ENCODE results near the gene ITGB3BP.
"Not testable (repeated sequence)": the region's sequence is repeated elsewhere in the genome, so short reads cannot be mapped to it uniquely, and the experiment has no call there.

ITGB3BP gene

GRCh38 chr1:63501256-63501655 lies 21.8 kb downstream of the ITGB3BP start:
- DNase-seq: no peak

DNA sequence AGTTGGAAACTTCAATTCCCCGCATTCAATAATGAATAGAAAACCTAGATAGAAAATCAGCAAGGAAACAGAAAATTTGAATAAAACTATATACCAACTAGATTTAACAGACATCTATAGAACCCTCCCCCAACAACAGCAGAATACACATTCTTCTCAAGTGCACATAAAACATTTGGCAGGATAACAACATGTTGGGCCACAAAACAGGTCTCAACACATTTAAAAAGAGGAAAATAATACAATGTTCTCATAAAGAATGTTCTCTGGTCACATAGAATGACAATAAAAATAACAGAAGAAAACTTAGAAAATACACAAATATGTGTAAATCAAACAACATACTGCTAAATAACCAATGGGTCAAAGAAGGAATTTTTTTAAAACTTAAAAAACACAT lies 24.9 kb downstream of the ITGB3BP start:
- no peak for DNase-seq

DNA sequence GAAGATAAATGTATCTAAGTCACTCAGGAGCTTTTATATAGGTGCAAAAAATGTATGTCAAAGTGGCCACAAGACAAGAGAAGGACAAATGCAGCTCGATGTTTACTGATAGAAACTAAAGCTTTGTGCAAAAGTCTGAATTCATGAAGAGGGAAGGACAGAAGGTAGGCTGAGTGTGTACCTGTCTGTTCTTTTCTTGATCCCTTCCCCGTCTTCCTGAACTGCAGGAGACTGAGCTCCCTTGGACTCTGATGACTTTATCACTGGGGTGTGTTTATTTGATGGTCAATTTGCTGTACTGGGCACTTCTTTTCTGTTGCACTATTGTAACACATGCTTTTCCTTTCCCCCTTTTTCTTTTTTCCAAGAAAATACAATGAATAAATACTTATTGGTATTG lies 25.4 kb downstream of the ITGB3BP start:
- DNase-seq: no peak

DNA sequence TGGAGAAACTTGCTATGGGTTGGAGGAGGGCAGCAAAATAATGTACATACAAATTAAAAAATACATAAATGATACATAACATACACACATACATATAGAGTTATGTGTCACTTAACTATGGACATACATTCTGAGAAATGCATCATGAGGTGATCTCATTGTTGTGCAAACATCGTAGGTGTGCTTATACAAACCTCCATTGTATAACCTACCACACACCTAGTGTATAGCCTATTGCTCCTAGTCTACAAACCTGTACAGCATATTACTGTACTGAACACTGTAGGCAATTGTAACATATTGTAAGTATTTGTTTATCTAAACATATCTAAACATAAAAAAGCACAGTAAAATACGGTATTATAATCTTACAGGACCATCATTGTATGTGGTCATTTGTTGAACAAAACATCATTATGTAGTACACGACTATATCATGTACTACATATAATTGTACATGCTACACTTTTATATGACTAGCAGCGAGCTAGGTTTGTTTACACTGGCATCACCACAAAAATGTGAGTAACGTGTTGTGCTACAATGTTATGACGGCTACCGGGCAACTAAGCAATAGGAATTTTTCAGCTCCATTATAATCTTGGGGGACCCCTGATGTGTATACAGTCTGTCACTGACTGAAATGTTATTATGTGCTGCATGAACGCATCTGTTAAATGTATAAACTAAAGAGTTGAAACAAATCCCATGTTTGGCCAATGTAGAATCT lies 35.5 kb downstream of the ITGB3BP start:
- DNase-seq: no peak

DNA sequence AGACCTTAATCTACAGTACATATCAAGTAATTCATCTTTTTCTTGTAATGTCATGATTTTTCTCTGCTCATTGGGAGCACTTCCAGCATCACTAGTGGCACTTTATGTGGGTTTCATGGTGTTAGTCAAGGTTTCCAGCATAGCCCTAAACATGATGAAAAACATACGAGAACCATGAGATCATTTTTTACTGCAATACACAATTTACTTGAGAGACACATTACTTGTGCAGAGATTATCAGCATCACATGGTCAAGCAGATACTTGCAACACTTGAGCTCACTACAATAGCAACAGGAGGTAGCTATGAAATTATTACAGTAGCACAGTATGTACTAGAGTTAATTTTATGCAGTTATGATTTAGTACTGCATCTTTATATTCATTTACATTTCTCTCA lies 36.4 kb downstream of the ITGB3BP start:
- DNase-seq: no peak

- DNase-seq: no peak
These were observed 43.0 kb downstream of the ITGB3BP start for GRCh38 chr1:63480057-63480456.

DNA sequence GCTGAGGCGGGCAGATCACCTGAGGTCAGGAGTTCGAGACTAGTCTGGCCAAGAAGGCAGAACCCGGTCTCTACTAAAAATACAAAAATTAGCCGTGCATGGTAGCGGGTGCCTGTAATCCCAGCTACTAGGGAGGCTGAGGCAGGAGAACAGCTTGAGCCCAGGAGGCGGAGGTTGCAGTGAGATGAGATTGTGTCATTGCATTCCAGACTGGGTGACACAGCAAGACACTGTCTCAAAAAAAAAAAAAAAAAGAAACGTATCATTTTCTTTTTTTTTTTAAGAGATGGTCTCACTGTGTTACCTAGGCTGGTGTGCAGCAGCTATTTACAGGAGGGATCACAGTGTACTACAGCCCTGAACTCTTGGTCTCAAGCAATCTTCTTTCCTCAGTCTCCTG lies 47.3 kb downstream of the ITGB3BP start:
- DNase-seq: no peak

GRCh38 chr1:63468683-63469082 lies 54.3 kb downstream of the ITGB3BP start:
- DNase-seq: not testable (repeated sequence)

DNA sequence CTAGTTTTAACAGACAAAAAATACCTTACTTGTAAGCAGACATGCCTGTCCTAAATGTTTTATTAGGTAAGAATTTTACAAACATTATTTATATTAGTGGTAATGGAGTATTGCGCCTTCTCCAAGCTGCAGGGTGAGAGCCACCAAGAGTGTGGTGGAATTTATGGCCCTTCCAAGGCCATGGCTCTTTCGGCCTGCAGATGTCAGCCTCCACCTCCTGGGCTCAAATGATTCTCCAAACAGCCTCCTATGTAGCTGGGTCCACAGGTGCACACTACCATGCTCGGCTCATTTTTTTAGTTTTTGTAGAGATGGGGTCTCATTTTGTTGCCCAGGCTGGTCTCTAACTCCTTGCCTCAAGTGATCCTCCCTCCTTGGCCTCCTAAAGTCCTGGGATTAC lies 56.3 kb downstream of the ITGB3BP start:
- DNase-seq: no peak

DNA sequence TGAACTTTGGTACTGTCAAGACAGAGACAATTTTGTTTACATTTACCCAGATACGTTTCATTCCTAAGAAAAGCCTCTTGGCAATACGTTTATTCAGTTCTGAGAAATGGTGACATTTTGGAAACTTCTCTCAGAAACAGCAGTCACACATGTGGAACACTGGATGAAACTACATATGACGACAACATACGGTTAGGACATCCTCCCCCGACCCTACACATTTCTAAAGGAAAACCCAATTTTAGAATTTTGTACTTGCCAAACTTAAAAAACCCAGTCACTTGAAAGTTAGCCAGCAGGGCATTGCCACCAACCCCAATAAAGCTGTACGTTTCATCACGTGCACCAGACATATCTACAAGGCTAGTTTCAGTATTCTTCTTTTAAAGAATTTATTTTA lies 56.8 kb downstream of the ITGB3BP start:
- DNase-seq: no peak

GRCh38 chr1:63463248-63463647 lies 59.8 kb downstream of the ITGB3BP start:
- no peak for DNase-seq

- no peak for DNase-seq
These were observed 61.3 kb downstream of the ITGB3BP start for GRCh38 chr1:63461661-63462230.

DNA sequence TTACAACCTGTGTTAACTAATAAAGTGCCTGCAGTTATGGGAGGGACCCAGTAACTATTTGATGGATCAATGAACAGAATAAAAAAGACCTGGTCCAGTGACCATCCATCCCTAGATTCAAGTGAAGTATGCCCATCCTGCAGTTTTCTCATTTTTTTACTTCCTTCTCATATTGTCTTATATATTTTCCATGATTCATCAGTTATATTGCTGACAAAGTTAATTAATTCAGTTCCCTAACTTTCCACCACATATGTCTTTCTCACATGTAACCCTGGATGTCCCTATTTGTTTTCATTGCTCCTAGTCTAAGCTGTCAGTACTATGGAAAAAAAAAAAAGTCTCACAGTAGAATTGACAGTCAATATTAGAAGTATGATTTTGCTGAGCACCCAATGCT lies 64.3 kb downstream of the ITGB3BP start:
- DNase-seq: no peak

DNA sequence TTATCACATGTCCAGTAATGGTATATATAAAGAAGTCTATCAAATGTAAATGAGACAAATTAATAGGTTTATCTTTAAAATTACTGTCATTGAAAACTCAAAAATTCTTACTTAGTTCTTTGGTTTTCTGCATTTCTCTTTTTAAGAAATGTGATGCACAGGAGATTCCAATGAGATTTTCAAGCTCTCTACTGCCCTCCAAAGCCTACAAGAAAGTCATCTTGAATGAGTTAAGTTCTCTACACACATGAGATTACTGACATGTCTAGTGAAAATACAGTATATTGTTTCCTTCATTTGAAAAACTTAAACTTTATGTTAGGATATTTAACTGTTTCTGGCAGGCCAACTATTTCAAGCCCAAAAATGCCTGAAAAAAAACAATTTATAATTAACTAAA lies 68.8 kb downstream of the ITGB3BP start:
- no peak for DNase-seq

DNA sequence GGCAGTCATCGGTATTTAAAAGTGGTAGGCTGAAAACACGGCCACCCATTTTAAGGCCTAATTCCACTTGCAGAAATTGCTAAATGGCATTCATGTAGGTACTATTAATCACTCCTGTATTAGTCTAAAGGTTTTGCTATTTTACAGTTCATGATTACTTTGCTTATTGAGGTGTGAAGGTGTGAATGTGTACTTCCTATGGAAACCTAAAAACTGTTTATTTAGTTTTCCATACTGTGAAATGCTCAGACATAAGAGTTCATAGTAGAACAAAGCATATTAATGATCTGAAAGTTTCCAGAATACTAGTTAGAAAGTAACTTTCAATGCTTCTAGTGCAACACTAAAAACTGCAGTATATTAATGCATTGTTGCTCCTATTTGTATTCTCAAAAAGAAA lies 69.8 kb downstream of the ITGB3BP start:
- DNase-seq: no peak

DNA sequence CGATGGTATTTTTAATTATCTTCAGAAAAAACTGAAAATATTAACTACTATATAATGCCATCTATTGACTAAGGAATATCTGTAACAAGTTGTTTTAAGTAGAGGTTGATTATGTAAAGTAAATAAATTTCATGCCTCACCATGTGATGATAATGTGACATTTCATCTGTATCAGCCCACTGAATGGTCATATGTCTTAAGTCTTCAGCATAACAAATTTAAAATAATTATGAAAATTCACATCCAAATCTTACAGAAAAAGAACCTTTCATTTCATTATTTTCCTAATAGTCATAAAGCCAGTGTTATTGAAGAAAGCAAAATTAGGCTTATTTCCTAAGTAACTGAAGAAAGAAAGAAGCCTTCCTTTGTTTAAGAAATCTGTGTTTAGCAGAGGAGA lies 72.6 kb downstream of the ITGB3BP start:
- no peak for DNase-seq

GRCh38 chr1:63448731-63449246 lies 74.2 kb downstream of the ITGB3BP start:
- DNase-seq: no peak

DNA sequence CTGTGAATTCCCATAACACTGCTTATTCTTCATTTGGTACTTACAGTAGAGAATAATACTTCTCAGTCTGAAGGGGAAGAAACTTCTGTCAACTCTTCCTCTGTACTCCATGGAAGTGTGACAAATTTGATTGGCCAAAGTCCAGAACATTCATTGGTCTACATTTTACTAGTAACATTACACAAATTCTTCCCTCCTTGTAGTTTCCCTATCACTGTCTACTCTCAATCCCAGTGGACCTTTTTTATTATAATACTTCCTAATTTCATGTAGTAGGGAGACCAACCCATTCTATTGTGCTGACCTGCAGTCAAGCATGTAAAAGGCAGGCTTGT lies 80.9 kb downstream of the ITGB3BP start:
- DNase-seq: no peak

GRCh38 chr1:63435161-63435560 lies 87.9 kb downstream of the ITGB3BP start:
- DNase-seq: no peak

DNA sequence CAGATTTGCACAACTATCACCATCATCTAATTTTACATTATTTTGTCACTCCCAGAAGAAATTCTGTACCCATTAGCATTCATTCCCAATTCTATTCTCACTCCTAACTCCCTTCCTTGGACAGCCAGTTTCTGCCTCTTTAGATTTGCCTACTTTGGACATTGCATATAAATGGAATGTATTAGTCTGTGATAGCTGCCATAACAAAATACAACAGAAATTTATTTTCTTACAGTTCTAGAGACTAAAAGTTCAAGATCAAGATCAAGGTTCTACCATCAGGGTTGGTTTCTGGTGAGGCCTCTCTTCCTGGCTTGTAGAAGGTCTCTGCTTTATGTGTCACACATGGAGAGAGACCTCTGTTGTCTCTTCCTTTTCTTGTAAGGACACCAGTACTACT lies 93.7 kb downstream of the ITGB3BP start:
- no peak for DNase-seq

GRCh38 chr1:63428815-63429214 lies 94.2 kb downstream of the ITGB3BP start:
- no peak for DNase-seq

DNA sequence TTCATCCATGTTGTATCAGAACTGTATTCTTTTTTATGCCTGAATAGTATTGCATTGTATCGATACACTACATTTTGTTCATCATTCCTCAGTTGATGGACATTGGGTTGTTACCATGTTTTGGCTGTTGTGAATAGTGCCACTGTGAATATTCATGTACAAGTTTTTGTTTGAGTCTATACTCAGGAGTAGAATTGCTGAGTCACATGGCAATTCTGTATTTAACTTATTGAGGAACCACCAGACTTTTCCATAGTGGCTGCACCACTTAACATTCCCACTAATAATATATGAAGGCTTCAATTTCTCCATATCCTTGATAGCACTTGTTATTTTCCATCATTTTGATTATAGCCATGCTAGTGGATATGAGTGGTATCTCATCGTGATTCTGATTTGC lies 99.4 kb downstream of the ITGB3BP start:
- DNase-seq: no peak

- not testable (repeated sequence) for DNase-seq
These were observed 102.3 kb downstream of the ITGB3BP start for GRCh38 chr1:63420746-63421145.

DNA sequence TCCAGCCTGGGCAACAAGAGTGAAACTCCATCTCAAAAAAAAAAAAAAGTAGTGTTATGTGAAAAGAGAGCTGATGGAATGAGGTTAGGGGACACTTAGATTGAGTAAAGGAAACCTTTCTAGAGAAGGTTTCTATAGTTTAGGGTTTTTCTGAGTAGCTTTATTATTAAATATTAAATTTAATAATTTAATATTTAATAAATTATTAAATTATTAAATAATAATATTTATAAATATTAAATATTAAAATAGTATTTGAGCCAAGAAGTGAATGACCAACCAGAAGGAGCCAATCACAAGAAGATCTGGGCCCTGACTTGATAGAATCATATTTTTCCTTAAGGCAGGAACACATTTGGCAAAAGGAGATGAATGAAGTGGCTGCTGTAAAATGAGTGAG lies 104.9 kb downstream of the ITGB3BP start:
- DNase-seq: no peak
